ENCODE data around the gene CLCNKB.
A peak's percentile ranks its signal among the peaks of the same experiment; 100 is the strongest.
"Not testable (repeated sequence)": the region's sequence is repeated elsewhere in the genome, so short reads cannot be mapped to it uniquely, and the experiment has no call there.

Gene CLCNKB

GRCh38 chr1:16015960-16016901 is 27.4 kb upstream of the CLCNKB start:
- no peak for DNase-seq

DNA sequence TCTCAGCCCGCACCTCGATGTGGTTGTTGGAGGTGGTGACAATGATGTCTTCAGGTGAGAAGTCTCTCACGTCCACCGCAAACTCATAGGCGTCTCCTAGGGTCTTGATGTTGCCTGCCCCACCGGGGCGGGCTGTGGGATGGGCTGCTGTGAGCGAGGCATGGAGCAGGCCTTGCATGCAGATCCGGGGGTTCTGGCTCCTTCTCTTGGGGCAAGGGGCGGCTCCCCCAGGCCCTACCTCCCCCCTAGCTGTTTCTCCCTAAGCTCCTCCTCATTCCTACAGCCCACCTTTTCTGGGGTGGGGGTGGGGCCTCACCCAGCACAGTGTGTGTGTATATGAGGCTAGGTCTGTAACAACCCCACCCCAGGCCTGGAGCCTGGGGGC is 26.5 kb upstream of the CLCNKB start:
- DNase-seq = no peak

DNA sequence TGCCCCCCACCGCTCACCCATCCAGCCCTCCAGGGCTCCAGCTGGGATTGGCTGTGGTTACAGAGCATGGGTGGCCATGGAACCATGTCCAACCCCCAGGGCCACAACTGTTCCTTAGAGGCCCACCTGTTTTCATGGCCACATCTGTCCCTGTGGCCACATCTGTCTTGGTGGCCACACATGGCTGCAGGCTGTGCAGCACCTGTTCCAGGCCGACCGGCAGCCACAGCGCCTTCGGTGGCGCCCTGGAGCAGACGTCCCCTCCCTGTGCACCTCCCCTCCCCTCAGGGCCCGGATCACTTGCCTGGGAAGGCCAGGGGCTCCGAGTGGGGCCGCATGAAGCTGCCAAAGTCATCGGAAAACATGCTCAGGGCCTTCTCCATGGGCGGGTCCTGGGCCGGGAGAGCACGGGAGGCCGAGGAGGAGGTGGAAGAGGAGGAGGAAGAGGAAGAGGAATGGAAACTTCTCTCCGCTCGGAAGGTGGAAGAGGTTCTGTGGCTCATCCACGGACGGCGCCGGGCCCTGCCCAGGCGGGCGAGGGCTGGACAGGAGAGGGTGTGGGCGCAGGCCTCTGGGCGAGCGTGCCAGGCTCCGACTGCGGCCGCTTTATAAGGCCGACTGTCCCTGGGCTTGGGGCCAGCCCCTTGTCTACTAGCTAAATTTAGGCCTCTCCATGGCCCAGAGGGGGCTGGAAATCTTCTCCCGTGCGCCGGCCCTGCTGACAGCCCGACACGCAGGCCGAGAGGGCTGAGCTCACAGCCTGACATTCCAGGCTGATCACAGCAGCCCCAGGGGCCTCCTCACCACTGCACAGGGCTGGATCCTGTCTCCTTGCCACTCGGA is 25.9 kb upstream of the CLCNKB start, which contains the start of gene HSPB7:
Gene HSPB7, minus strand, starts transcription at position 583 of the 843 bp plus-strand sequence. Its CDS starts 80 bp downstream, at position 503.
- no peak for DNase-seq

DNA sequence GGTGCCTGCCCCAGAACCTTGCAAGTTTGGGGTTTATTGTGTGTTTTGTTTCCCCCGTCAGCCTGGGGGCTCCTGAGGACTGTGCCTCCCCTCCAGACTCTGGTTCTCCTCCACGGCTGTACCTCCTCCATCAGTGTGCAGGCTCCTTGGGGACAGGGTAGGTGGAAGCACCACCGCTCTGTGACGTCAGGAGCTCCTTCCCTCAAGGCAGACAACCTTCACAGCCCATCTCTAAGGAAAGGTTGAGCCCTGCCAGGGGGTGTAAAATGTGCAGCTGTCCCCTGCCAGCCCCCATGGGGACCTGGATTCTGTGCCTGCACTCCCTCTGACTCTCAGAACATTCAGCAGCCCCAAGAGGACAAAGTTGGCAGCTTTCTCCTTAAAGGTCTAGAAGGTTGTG is 25.3 kb upstream of the CLCNKB start:
- DNase-seq = no peak

DNA sequence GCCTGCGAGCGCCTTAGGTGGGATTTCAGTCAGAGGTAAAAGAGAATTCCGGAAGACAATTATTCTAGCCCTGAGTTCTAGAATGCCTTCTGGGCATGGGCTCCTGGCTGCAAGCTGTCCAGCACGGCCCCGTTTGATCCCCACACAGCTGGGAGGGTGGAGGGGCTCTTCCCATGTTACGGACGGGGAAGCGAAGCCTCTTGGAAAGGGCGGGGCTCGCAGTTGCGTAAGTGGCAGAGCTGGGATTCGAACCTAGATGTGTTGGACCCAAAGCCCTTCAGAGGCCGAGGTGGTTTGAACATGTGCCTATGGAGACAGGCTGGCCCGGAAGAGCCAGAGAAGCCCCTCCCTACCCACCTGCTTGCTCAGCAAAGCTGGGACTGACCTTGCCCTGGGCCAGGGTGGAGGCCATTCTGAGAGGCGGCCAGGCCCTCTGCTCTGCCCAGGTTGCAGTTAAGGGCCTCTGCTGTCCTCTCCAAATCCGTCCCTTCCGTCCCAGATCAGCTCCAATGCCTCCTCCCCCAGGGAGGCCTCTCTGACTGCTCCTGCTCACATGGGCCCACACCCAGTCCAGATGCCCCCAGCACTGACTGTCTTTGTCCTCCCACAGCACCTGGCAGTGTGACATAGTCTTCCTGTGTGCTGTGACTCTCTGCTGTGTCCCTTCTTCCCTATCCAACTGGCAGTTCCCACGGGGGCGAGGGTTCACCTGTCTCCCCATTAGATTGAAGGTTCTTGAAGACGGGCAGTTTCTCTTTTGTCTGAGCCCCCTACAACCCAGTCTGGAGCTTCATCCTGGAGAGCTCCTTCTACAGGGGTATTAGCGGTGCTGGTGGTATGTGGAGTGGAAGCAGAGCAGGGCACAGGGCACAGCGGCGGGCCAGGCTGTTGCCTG is 24.6 kb upstream of the CLCNKB start:
- no peak for DNase-seq

- no peak for DNase-seq
These were observed 23.8 kb upstream of the CLCNKB start for GRCh38 chr1:16019644-16020277.

GRCh38 chr1:16020325-16020724 is 23.3 kb upstream of the CLCNKB start:
- no peak for DNase-seq

DNA sequence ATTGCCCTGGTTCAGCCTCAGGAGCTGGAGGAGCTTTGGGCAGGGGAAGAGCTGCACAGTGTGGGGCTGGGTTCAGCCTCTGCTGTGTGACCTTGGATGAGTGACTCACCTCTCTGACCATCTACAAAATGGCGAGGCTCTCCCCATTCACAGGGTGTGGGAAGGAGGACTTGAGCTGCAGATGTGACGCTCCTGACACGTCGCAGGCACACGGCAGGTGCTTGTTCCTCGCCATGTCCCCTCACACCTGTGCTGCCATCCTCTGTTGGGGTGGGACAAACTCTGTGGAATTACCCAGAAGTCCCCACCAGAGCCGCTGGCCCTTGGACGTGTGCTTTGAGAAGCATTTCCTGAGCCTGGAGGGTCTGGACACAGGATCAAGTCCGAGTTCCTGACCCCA is 22.7 kb upstream of the CLCNKB start:
- DNase-seq = not testable (repeated sequence)

DNA sequence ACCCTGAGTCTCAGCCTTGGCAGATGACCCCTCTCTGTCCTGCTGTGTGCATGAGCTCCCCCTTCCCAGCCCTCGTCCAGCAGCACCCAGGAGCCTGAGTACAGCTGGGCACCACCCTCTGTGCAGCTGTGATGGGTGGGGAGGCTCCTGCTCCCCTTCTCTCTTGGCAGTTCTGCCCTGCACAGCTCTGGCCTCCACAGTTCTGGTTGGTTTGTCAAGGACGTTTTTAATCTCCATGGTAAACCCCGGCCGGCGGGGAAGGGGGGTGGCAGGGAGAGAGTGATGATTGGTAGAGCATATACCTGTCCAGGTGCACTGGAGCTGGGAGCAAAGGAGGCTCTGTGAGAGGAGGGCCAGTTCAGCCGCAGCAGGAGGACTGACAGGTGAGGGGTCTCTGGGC is 21.9 kb upstream of the CLCNKB start, which contains the start of gene CLCNKA:
Gene CLCNKA, plus strand, starts transcription at position 356 of the 400 bp plus-strand sequence. CDS start 584 bp downstream, outside the sequence.
- no peak for DNase-seq

DNA sequence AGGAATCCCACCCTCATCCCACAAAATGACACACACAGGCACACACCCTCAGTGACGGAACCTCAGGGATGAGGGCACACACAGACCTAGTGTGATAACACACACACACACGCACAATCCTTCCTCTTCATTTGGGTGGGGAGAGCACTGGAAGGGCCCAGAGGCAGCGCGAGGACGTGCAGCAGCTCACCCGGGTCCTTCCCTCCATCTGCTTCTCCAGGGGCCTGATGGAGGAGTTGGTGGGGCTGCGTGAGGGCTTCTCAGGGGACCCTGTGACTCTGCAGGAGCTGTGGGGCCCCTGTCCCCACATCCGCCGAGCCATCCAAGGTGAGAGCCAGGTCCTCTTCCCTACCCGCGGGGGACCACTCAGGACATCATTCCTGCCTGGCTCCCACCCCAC is 21.2 kb upstream of the CLCNKB start:
- DNase-seq = no peak

GRCh38 chr1:16023050-16023653 is 20.4 kb upstream of the CLCNKB start:
- DNase-seq = no peak

GRCh38 chr1:16026302-16026701 is 17.3 kb upstream of the CLCNKB start:
- DNase-seq = not testable (repeated sequence)

DNA sequence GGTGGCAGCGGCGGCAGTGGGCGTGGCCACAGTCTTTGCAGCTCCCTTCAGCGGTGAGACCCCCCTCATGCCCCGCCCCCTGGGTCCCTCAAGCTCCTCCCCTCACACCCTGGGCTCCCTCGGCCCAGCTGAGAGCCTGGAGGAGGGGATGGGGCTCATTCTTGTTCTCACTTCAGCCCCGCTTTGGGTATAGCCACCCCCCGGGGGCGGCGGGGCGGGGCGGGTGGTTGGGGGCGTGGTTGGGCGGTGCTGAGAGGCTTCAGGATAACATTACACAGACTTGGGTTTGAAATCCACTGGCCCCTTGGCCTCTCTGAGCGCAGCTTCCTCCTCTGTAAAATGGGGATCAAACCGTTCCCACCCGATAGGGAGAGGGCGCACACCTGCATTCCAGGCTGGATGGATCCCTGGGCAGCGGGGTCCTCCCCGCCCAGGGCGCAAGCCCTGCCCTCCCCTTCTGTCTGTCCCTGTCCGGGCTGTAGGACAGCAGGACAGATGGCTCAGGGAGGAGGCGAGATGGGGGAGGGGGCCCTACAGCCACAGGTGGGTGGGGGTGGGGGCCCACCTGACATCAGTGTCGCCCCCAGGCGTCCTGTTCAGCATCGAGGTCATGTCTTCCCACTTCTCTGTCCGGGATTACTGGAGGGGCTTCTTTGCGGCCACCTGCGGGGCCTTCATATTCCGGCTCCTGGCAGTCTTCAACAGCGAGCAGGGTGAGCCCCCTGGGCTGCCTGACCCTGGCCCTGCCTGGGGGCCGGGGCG is 16.7 kb upstream of the CLCNKB start:
- peak; percentile 56 for DNase-seq

- no peak for DNase-seq
These were observed 15.2 kb upstream of the CLCNKB start for GRCh38 chr1:16028237-16029002.

GRCh38 chr1:16029003-16029268 is 14.6 kb upstream of the CLCNKB start:
- DNase-seq = not testable (repeated sequence)

DNA sequence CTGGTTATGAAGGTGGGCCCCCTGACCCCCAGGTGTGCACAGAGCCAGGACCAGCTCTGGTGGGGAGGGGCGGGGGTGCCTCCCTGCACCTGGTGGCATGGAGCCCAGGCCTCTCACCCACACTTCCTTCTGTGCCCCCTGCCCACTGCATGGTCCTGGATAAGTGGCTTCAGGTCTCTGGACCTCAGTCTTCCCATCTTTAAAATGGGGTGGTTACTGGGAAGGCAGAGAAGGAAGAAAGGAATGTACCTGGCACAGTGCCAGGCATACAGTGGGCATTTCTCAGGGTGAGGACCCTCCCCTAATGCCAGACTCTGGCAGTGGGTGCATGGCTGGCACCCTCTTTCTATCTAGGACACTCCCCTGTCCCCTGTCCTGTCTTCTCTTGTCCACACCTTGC is 14.3 kb upstream of the CLCNKB start:
- no peak for DNase-seq

- no peak for DNase-seq
These were observed 12.0 kb upstream of the CLCNKB start for GRCh38 chr1:16031551-16031950.

DNA sequence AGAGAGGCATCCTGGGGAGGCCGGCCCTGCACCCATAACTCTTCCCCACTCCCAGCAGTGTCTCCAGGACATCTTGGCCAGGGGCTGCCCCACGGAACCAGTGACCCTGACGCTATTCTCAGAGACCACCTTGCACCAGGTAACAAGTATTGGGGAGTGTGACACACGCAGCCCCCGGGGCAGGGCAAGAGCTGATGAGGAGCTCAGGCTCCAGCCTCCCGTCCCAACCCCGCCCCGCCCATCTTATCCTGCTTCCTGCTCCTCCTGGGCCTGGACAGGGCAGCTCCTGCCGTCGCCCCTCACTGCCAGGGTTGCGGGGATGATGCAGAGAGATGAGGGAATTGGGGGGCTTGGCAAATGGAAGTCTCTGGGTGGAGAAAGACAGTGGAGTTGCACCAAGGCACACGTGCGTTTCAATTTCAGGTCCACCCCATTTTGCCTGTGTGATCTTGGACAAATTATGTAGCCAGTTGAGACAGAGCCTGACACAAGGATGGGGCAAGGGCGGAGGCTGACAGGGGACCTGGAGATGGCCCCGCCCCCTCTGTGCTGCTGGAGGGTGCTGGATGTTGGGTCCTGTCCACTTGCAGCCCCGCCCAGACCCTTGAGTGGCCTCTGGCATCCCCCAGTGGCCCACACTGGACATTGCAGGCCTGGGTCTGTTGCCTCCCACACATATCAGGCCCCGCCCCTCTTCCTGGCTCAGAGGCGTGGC is 11.0 kb upstream of the CLCNKB start:
- DNase-seq = peak; percentile 57

- DNase-seq = not testable (repeated sequence)
These were observed 10.4 kb upstream of the CLCNKB start for GRCh38 chr1:16033103-16033632.

Measured in stimulated activated CD4-positive, alpha-beta T cell treated with anti-CD3 and anti-CD28 coated beads, Interleukin-4, amount 100 ng/mL, for 1 hour (primary cell).